Stimulated activated CD8-positive, alpha-beta memory T cell treated with anti-CD3 and anti-CD28 coated beads, Interleukin-4, amount 100 ng/mL, for 4 hours (primary cell): ENCODE results near the gene CZIB.
"Not testable (repeated sequence)": the region's sequence is repeated elsewhere in the genome, so short reads cannot be mapped to it uniquely, and the experiment has no call there.

Experiments
- DNase-seq, 2 donors: peaks; one replicate each; pipeline ENCODE4 v3.0.0-alpha.2; 2020; ENCODE audit warnings: low read depth in 2 of 2, low spot score in 1 of 2

The CZIB gene

GRCh38 chr1:53189061-53189460 is 31.4 kb downstream of the CZIB start:
- no peak for DNase-seq

- DNase-seq, result no peak
These were observed 32.3 kb downstream of the CZIB start for GRCh38 chr1:53188099-53188498.

- DNase-seq, result no peak
These were observed 33.0 kb downstream of the CZIB start for GRCh38 chr1:53187401-53187800.

- DNase-seq, result no peak
These were observed 33.9 kb downstream of the CZIB start for GRCh38 chr1:53186533-53186932.

- DNase-seq, result not testable (repeated sequence)
These were observed 34.5 kb downstream of the CZIB start for GRCh38 chr1:53185955-53186297.

- no peak for DNase-seq
These were observed 37.1 kb downstream of the CZIB start for GRCh38 chr1:53183095-53183990.

- DNase-seq, result no peak
These were observed 37.7 kb downstream of the CZIB start for GRCh38 chr1:53182716-53183094.

- DNase-seq, result peak; percentile 48 to 71
These were observed 38.3 kb downstream of the CZIB start for GRCh38 chr1:53182111-53182593.

- DNase-seq, result no peak
These were observed 39.5 kb downstream of the CZIB start for GRCh38 chr1:53180951-53181350.

- DNase-seq, result no peak
These were observed 40.2 kb downstream of the CZIB start for GRCh38 chr1:53180226-53180625.

- no peak for DNase-seq
These were observed 43.8 kb downstream of the CZIB start for GRCh38 chr1:53176452-53177208.

- DNase-seq, result no peak
These were observed 45.2 kb downstream of the CZIB start for GRCh38 chr1:53174971-53175913.

- no peak for DNase-seq
These were observed 47.9 kb downstream of the CZIB start for GRCh38 chr1:53172426-53173128.

GRCh38 chr1:53166912-53167311 is 53.5 kb downstream of the CZIB start:
- no peak for DNase-seq

GRCh38 chr1:53166366-53166765 is 54.1 kb downstream of the CZIB start:
- no peak for DNase-seq

GRCh38 chr1:53165408-53165961 is 54.9 kb downstream of the CZIB start:
- DNase-seq, result no peak
